ENCODE measurements around the gene SLC6A12.

Gene SLC6A12

DNA sequence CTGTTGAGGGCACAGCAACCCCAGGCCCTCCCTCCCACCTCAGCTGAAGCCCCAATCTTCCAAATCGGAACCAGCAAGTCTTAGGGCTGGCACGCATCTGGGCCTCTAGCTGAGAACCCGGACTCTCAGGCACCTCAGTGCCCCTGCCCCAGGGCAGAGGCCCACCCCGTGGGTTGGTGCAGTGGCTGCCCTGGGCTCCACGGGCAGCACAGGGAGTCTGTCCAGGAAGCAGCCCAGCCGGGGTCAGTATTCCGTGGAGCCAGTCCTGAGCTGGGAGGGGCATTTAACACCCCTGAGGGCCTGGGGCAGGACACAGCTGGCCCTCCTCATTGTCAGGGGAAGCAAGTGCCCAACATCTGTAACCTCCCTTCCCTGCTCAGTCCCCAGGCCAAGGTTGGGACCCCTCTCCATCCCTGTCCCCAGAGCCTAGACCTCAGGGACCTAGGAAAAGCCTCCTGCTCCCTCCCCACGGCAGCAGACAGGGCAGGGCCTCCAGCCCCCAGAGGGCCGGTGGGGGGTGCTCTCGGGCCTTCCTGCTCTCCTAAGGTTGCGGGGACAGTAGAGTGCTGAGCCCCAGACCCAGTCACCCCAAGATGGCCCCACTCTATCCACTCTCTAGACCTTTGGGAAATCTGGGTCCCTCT, 36.5 kb downstream of the SLC6A12 start:
- DNase-seq (ENCODE audit: extremely low read depth, low read depth): no peak
- TF ChIP-seq, protein P1, sequence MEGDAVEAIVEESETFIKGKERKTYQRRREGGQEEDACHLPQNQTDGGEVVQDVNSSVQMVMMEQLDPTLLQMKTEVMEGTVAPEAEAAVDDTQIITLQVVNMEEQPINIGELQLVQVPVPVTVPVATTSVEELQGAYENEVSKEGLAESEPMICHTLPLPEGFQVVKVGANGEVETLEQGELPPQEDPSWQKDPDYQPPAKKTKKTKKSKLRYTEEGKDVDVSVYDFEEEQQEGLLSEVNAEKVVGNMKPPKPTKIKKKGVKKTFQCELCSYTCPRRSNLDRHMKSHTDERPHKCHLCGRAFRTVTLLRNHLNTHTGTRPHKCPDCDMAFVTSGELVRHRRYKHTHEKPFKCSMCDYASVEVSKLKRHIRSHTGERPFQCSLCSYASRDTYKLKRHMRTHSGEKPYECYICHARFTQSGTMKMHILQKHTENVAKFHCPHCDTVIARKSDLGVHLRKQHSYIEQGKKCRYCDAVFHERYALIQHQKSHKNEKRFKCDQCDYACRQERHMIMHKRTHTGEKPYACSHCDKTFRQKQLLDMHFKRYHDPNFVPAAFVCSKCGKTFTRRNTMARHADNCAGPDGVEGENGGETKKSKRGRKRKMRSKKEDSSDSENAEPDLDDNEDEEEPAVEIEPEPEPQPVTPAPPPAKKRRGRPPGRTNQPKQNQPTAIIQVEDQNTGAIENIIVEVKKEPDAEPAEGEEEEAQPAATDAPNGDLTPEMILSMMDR (IDR thresholded peaks at IDR 0.05; ENCODE audit: low read depth, low read length, missing control alignments): no peak
- H3K4me3 ChIP-seq (replicated peaks; ENCODE audit: low read depth, low read length): no peak overlapping the region

DNA sequence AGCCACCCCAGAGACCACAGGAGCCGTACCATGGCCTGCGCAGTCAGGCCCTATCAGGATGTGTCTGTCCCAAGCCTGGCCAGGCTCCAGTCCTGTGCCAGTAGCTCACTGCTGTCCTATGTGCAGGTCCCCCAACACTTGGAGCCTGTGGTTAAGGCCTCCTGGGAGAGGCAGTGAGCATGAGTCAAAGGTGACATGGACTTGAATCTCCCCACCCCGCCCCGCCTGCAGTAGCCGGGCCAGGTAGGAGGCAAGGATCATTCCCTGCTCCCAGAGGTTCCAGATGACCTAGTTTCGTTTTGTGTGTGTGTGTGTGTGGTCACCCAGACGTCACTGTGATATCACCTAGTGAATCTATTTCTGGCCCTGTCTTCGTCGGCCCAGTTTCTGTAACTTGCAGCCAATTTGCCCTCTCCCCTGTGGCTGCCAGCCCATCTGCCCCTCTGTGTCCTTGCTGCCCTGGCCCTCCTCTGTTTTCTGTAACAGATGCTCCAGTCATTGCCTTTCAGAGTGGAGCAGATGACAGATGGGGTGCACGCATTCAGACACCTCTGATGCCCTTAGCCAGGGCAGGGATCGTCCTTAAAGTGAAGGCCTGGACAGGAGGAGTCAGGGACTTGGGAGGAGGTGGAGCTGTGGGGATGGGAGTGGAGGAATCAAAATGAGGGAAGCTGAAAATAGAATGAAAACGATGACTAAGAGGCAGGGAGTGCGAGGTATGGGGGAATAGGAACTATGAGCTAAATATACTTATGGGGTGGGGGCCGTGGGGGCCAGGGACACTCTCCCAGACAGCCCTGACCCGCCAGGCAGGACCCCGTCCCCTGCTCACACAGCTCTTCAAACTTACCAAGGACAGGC, 37.4 kb downstream of the SLC6A12 start:
- DNase-seq (ENCODE audit: extremely low read depth, low read depth): no peak
- no peak overlapping the region for H3K4me3 ChIP-seq (replicated peaks; ENCODE audit: low read depth, low read length)

DNA sequence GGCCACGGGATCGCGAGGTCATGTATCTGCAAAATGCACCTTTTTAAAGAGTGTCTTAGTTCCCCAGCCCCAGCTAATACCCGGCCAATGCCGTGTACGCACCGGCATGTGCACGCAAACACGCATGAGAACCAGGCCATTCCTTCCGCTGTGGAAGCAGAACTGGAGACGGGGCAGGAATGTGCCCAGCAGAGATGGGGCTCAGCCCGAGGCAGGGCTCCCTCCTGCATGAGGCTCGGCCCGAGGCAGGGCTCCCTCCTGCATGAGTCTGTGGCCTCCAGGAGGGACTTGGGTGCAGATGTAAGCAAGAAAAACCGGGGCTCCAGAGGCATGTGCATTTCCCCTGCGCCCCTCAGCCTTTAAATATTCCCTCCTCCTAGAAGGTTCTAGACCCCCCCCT, 38.2 kb downstream of the SLC6A12 start:
- no peak overlapping the region for H3K4me3 ChIP-seq (replicated peaks; ENCODE audit: low read depth, low read length)
- TF ChIP-seq, protein P1 (IDR thresholded peaks at IDR 0.05; ENCODE audit: low read depth, low read length, missing control alignments): no peak
- no peak for DNase-seq (ENCODE audit: extremely low read depth, low read depth)

More for the DNA sequence above, 37.4 kb downstream of the SLC6A12 start:
- TF ChIP-seq, protein P1 (IDR thresholded peaks at IDR 0.05; ENCODE audit: low read depth, low read length, missing control alignments): no peak

DNA sequence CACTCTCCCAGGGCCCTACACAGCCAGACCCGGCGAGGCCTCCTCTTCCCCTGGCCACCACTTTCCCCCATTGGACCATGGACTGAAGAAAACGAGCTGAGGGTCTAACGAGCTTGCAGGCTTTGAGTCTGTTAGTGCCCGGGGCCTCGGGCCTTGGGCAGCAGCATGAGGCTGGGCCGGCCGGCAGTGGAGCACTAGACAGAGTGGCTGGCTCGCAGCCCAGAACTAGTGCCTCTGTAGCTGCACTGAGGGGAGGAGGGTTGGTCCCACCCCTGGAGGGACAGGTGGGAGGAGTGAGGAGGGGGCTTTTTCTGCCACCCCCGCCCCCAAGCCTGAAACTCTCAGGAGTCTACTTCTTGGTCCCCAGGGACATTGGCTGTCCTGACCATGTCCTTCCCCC, 38.7 kb downstream of the SLC6A12 start:
- no peak for DNase-seq (ENCODE audit: extremely low read depth, low read depth)
- H3K4me3 ChIP-seq (replicated peaks; ENCODE audit: low read depth, low read length): no peak overlapping the region
- TF ChIP-seq, protein P1 (IDR thresholded peaks at IDR 0.05; ENCODE audit: low read depth, low read length, missing control alignments): no peak

DNA sequence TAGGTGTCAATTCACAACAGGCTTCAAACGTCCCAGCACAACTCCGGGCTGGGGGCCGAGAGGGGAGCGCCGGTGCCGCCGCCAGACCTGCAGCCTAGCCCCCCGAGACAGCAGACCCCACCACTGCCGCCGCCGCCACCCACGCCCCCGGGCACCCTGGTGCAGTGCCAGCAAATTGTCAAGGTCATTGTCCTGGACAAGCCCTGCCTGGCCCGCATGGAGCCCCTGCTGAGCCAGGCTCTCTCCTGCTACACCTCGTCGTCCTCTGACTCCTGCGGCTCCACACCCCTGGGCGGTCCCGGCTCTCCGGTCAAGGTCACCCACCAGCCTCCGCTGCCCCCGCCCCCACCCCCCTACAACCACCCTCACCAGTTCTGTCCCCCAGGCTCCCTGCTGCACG, 39.4 kb downstream of the SLC6A12 start:
- TF ChIP-seq, protein P1 (IDR thresholded peaks at IDR 0.05; ENCODE audit: low read depth, low read length, missing control alignments): no peak
- no peak for DNase-seq (ENCODE audit: extremely low read depth, low read depth)
- no peak overlapping the region for H3K4me3 ChIP-seq (replicated peaks; ENCODE audit: low read depth, low read length)

DNA sequence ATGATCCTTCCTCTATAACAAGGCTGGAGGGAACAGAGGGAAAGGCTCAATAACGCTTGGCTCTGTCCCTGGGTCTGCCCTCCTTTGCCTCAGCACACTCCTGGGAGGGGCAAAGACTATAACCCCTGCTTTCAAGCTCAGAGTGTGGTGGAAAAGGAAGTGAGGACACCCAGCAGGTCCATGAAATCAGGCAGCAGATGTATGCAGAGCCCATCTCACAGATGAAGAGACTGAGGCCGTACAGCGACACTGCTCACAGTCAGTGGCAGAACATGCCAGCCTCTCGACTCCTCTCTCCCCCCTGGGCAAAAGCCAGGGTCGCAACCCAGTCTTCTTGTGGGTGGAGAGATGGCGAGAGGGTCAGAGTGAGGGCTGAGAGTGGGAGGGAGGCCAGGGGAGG, 39.8 kb downstream of the SLC6A12 start:
- DNase-seq (ENCODE audit: extremely low read depth, low read depth): no peak
- TF ChIP-seq, protein P1 (IDR thresholded peaks at IDR 0.05; ENCODE audit: low read depth, low read length, missing control alignments): no peak
- no peak overlapping the region for H3K4me3 ChIP-seq (replicated peaks; ENCODE audit: low read depth, low read length)
